Right lung (tissue), 5 donors: Measurements from ENCODE around the gene AAR2. TPM values are rescaled to one million over a fixed set of nuclear protein-coding genes. Genes with fewer than 3 reads are reported as not detected.

ENCODE experiments used
- DNase-seq, 2 donors: peaks; one replicate each; pipeline ENCODE4 v3.0.0-alpha.2; 2013
- polyA plus RNA-seq, 5 donors: library from polyadenylated mRNA; unstranded; fragments of 120-200 nt; gene quantifications; one replicate each; pipeline versions ENCODE4 v1.2.1 to v1.2.3, GENCODE V29; 2013; ENCODE audit warnings: inconsistent platforms in 1 of 5, low replicate concordance in 1 of 5; ENCODE audit not compliant: insufficient read length in 5 of 5, insufficient read depth in 1 of 5

Gene AAR2
- polyA plus RNA-seq, 5 donors = 31.6 to 40.0 (median 37.5) TPM

DNA sequence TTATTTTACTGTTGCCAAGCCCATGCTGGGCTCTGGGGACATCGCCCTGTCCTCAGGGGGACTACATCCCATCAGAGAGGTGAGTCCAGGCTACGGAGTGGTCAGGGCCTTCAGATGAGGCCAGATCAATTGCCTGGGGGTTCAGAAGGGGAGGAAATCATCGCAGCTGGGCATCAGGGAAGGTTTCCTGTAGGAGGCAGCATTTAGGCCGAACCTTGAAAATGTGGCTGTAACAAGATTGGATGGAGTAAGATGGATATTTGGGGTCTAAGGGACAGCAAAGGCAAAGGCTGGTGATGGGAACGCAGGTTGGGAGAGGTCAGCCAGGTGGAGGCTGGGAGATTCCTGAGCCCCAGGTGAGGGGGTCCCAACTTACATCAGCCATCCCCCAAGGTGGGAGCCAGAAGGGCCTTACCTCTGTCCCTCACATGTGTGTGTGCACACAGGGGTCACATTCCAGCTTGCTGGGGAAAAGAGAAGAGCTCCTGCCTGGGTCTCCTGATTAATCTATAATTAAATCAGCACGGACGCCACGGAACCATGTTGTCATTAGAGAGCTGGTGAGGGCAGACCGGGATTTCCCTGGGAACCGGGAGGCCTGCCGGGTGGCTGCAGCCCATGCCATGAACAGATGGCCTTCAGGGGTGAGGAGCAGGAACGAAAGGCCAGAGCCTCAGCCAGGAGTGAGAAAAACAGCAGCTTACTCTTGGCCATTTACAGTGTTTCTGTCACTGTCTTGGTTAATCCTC lies 39.3 kb downstream of the AAR2 start:
- DNase-seq = no peak

GRCh38 chr20:36277546-36277945 lies 41.3 kb downstream of the AAR2 start:
- DNase-seq = no peak

DNA sequence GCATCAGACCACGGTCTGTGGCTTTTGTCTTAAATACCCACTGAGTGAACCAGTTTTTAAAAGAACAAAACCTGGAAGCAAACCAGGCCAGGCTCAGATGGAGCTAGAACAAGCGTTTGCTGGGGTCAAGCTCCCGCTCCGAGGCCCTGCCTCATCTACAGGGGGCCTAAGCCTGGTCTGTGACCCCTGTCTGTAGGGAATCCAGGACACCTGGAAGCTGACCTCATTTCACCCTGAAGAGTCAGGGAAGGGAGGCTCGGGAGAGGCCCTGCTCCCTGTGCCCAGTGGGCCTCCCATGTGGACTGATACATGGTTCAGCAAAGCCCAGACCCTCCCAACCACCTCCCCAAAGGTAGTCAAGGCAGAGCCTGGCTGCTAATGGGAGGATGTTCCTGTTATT lies 43.1 kb downstream of the AAR2 start:
- DNase-seq = no peak

- DNase-seq = no peak
Measured at GRCh38 chr20:36279776-36280175, 43.5 kb downstream of the AAR2 start.

GRCh38 chr20:36281785-36282380 lies 45.6 kb downstream of the AAR2 start:
- DNase-seq = no peak

DNA sequence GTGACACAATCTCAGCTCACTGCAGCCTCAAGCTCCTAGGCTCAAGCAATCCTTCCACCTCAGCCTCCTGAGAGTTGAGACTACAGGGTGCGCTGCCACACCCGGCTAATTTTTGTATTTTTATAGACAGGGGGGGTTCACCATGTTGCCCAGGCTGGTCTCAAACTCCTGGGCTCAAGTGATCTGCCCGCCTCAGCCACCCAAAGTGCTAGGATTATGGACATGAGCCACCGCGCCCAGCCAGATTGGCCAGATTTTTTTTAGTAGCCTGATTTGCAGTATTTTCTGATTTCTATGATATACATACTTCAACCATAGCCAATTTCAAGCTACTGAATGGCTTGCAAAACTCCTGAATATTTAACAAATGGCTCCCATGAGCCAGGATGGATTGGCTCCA lies 48.5 kb downstream of the AAR2 start:
- DNase-seq = no peak

DNA sequence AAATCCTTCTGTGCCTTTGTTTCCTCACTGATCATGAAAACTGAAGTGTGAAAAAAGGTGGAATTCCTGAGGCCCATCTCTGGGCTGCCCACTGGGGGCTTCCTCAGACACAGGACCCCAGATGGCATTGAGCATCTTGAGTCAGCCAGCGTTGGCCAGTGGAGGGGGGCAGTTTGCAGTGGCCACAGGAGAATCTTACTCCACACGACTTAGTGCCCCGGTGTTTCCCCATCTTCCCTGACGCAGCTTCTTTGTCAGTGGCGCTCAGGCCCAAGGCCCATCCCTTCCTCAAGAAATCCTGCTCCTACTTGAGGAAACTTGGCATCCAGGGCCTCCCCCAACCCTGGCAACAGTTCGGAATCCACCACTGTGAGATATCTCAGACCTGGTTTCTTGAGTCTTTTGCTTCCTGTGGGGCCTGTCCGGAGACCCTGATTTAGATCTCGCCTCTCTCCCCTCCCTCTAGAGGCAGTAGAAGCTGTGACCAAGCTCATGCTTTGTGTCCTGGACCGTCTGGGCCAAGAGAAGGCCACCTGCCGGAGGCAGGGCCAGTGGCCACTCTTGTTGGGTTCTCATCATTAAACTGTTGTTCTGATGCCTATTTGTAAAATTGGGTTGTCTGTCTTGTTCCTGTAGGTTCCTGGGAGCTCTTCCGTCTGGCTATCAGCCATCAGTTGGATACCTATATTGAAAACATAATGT lies 49.6 kb downstream of the AAR2 start:
- no peak for DNase-seq

GRCh38 chr20:36297656-36298055 lies 61.4 kb downstream of the AAR2 start:
- DNase-seq = no peak

DNA sequence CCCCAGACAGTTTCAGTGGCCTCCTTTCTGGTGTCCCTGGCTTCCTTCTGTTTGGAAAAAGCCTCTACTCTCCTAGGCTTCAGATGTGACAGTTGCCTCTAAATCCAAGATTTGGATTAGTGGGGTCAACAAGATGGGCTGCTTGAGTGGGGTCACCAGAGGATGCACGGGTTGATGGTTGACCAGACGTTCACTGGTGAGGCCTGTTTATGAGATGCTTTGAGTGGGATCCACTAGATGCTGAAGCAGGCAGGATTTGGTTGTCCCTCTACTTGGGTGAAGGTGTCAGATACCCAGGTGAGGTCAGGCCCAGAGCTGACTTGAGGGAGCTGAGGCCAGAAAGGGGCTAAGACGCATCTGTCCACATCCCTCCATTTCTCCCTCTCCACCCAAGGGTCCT lies 61.8 kb downstream of the AAR2 start:
- DNase-seq = no peak

DNA sequence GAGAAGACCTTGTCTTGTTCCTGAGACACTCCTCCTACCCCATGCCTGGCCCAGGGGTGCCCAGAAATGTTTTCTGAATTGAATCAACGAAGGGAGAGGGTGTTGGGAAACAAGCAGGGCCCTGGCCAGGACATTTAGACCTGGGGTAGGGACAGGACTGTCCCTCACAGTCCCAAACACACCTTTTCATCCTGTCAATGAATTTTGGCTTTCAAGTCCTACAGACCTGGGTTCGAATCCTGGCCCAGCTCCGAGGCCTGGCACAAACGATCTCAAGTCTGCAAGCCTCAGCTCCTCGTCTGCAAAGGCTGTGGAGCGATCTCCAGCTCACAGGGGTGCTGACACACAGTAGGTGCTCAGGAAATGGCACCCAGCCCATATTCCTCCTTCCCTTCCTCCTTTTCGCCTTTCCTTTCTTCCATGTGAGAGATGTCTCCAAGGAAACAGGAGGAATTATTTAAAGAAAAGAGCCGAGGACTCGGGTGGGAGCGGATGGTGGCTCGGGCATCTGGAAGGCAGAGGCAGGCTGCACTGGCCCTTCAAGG lies 62.6 kb downstream of the AAR2 start:
- no peak for DNase-seq

- no peak for DNase-seq
Measured at GRCh38 chr20:36299459-36299858, 63.2 kb downstream of the AAR2 start.

DNA sequence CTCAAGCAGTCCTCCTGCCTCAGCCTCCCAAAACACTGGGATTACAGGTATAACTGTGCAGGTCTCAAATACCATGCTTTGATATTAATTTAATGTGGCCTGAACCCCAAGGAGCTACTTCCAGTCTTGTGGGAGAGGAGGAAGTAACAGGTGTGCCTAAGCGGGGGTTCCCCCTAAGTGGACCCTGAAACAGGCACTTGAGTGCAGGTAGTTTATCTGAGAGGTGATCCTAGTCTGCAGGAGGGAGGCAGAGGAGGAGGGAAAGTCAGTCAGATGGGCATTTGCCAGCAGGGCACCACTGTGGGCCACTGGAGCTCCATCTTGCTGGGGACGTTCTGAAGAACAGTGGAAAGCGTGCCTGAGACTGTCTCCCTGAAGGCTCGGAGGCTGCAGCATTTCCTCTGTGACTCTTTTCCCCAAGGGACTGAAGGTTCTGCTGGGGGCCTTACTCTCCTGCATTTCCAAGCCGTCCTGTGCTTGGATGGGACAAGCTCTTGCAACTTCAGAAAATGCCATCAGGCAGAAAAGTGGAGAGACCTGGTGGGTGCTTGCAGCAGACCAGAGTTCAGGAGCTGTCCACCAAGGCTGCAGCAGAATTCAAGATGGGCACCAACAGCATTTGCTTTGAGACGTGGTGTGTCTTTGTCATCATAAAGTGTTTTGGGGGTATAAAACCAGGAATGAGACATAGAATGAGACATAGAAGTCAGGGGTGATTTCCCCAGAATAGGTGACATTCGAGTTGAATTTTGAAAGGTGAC lies 65.3 kb downstream of the AAR2 start:
- DNase-seq = no peak

GRCh38 chr20:36303020-36303595 lies 66.8 kb downstream of the AAR2 start:
- no peak for DNase-seq

GRCh38 chr20:36303831-36304230 lies 67.6 kb downstream of the AAR2 start:
- DNase-seq = no peak

- no peak for DNase-seq
Measured at GRCh38 chr20:36304786-36305495, 68.7 kb downstream of the AAR2 start.

GRCh38 chr20:36305602-36306551 lies 69.6 kb downstream of the AAR2 start, which contains the start of gene DLGAP4:
Gene DLGAP4, plus strand, starts transcription at chr20:36306339. Its CDS starts 125,379 bp downstream, at chr20:36431718.
- no peak for DNase-seq
